ENCODE results near the gene MS4A4E.

DNA sequence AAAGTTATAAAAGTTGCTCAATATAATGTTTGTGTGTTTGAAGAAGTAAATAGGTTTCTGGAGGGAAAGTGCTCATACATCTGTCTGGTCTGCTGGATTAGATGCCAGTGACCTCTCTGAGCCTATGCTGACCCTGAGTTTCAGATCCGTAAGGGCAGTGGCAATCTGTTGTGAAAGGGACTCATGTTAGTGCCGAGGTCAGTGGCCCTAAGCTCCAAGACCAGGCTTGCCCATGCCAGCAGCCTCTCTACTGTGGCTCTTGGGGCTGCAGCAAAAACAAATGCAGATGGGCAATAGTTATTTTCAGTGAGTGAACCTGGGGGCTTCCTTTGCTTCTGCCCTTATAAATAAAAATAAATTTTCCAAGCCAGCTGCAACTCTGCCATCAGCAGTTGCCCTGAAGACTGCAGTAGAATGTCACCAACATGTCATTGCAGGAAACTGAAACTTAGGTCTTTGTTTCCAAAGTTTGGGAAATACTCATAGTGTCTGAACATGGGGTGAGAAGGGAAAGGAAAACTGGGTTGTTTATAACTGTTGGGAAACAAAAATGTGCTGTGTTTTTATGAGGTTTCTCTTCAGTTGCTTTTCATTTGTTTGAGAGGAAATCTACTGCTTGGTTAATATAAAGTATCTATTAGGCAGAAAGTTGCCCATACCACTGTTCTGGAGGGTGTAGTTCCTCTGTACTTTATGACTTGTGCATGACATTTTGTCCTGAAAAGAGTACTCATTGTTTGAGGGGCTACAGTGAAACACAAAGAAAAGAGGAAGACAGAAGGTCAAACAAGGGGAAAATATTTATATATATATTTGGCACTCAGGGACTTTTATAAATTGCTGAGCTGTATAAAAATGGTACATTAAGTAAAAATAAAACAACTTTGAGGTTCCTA, 9.5 kb upstream of the MS4A4E start:
- TF ChIP-seq, protein P1, sequence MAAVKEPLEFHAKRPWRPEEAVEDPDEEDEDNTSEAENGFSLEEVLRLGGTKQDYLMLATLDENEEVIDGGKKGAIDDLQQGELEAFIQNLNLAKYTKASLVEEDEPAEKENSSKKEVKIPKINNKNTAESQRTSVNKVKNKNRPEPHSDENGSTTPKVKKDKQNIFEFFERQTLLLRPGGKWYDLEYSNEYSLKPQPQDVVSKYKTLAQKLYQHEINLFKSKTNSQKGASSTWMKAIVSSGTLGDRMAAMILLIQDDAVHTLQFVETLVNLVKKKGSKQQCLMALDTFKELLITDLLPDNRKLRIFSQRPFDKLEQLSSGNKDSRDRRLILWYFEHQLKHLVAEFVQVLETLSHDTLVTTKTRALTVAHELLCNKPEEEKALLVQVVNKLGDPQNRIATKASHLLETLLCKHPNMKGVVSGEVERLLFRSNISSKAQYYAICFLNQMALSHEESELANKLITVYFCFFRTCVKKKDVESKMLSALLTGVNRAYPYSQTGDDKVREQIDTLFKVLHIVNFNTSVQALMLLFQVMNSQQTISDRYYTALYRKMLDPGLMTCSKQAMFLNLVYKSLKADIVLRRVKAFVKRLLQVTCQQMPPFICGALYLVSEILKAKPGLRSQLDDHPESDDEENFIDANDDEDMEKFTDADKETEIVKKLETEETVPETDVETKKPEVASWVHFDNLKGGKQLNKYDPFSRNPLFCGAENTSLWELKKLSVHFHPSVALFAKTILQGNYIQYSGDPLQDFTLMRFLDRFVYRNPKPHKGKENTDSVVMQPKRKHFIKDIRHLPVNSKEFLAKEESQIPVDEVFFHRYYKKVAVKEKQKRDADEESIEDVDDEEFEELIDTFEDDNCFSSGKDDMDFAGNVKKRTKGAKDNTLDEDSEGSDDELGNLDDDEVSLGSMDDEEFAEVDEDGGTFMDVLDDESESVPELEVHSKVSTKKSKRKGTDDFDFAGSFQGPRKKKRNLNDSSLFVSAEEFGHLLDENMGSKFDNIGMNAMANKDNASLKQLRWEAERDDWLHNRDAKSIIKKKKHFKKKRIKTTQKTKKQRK (IDR thresholded peaks at IDR 0.05; ENCODE audit: low read length) = no peak
- no peak for TF ChIP-seq ETV5 (CRISPR knock-in tag; IDR thresholded peaks at IDR 0.05; ENCODE audit: borderline replicate concordance)
- no peak for TF ChIP-seq TCF12 (IDR thresholded peaks at IDR 0.05)
- no peak for TF ChIP-seq TCF12 (CRISPR knock-in tag; IDR thresholded peaks at IDR 0.05)
- TF ChIP-seq, protein P2, sequence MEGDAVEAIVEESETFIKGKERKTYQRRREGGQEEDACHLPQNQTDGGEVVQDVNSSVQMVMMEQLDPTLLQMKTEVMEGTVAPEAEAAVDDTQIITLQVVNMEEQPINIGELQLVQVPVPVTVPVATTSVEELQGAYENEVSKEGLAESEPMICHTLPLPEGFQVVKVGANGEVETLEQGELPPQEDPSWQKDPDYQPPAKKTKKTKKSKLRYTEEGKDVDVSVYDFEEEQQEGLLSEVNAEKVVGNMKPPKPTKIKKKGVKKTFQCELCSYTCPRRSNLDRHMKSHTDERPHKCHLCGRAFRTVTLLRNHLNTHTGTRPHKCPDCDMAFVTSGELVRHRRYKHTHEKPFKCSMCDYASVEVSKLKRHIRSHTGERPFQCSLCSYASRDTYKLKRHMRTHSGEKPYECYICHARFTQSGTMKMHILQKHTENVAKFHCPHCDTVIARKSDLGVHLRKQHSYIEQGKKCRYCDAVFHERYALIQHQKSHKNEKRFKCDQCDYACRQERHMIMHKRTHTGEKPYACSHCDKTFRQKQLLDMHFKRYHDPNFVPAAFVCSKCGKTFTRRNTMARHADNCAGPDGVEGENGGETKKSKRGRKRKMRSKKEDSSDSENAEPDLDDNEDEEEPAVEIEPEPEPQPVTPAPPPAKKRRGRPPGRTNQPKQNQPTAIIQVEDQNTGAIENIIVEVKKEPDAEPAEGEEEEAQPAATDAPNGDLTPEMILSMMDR (CRISPR knock-in tag; IDR thresholded peaks at IDR 0.05) = no peak
- TF ChIP-seq ZNF652 (CRISPR knock-in tag; IDR thresholded peaks at IDR 0.05; ENCODE audit: borderline replicate concordance, low read depth) = no peak
- TF ChIP-seq, protein P3, sequence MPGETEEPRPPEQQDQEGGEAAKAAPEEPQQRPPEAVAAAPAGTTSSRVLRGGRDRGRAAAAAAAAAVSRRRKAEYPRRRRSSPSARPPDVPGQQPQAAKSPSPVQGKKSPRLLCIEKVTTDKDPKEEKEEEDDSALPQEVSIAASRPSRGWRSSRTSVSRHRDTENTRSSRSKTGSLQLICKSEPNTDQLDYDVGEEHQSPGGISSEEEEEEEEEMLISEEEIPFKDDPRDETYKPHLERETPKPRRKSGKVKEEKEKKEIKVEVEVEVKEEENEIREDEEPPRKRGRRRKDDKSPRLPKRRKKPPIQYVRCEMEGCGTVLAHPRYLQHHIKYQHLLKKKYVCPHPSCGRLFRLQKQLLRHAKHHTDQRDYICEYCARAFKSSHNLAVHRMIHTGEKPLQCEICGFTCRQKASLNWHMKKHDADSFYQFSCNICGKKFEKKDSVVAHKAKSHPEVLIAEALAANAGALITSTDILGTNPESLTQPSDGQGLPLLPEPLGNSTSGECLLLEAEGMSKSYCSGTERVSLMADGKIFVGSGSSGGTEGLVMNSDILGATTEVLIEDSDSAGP (CRISPR knock-in tag; IDR thresholded peaks at IDR 0.05; ENCODE audit: borderline replicate concordance) = no peak
- no peak for TF ChIP-seq EP300 (IDR thresholded peaks at IDR 0.05; ENCODE audit: low read depth in 2 of 2, low read length in 2 of 2)
- no peak for TF ChIP-seq EP300 (CRISPR knock-in tag; IDR thresholded peaks at IDR 0.05; ENCODE audit: borderline replicate concordance)
- TF ChIP-seq SIX1 (CRISPR knock-in tag; IDR thresholded peaks at IDR 0.05; ENCODE audit: borderline replicate concordance) = no peak

Measured in HepG2 (cell line).